Measurements from ENCODE around the gene ZFR.
"Not testable (repeated sequence)": the region's sequence is repeated elsewhere in the genome, so short reads cannot be mapped to it uniquely, and the experiment has no call there.

The ZFR gene

GRCh38 chr5:32355686-32356085 lies 88.9 kb downstream of the ZFR start:
- no peak for DNase-seq

GRCh38 chr5:32353420-32353819 lies 91.1 kb downstream of the ZFR start:
- no peak for DNase-seq

DNA sequence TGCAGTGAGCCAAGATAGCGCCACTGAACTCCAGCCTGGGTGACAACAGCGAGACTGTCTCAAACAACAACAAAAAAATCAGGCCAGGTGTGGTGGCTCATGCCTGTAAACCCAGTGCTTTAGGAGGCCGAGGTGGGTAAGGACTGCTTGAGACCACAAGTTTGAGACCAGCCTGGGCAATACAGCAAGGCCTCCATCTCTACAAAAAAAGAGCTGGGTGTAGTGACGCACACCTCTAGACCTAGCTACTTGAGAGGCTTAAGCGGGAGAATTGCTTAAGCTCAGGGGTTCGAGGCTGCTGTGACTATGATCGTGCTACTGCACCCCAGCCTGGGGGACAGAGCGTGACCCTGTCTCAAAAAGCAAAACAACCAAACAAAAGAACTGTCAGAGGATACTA lies 91.9 kb downstream of the ZFR start:
- DNase-seq, result no peak

- no peak for DNase-seq
These were observed 97.7 kb downstream of the ZFR start for GRCh38 chr5:32346869-32347268.

GRCh38 chr5:32343058-32343672 lies 101.4 kb downstream of the ZFR start:
- DNase-seq, result no peak

- DNase-seq, result no peak
These were observed 101.9 kb downstream of the ZFR start for GRCh38 chr5:32342656-32343055.

DNA sequence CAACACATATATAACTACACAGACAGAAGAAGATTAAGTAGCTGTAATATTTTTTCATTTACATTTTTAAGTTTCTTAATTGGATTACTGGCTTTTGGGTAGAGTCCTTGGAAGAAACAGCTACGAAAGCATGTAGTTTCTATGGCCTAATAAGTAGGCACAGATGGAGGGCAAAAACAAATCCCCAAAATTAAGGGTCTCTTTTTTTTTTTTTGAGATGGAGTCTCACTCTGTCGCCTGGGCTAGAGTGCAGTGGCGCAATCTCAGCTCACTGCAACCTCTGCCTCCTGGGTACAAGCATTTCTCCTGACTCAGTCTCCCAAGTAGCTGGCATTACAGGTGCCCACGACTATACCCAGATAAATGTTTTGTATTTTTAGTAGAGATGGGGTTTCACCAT lies 104.7 kb downstream of the ZFR start:
- DNase-seq, result no peak

GRCh38 chr5:32339198-32339597 lies 105.3 kb downstream of the ZFR start:
- no peak for DNase-seq

DNA sequence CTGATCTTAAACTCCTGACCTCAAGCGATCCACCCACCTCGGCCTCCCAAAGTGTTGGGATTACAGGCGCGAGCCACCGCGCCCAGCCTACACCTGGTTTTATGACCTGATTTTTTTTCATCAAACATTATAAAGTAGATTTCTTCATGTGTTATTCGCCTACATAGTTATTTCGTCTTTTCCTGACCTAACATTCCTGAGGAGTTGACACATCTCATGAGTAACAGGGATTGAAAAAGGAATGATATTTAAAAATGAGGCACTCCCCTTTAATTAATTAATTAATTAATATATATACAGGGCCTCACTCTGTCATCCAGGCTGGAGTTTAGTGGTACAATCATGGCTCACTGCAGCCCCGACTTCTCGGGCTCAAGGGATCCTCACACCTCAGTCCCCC lies 111.6 kb downstream of the ZFR start:
- no peak for DNase-seq

- no peak for DNase-seq
These were observed 112.2 kb downstream of the ZFR start for GRCh38 chr5:32332361-32332760.

- DNase-seq, result no peak
These were observed 112.6 kb downstream of the ZFR start for GRCh38 chr5:32331935-32332274.

DNA sequence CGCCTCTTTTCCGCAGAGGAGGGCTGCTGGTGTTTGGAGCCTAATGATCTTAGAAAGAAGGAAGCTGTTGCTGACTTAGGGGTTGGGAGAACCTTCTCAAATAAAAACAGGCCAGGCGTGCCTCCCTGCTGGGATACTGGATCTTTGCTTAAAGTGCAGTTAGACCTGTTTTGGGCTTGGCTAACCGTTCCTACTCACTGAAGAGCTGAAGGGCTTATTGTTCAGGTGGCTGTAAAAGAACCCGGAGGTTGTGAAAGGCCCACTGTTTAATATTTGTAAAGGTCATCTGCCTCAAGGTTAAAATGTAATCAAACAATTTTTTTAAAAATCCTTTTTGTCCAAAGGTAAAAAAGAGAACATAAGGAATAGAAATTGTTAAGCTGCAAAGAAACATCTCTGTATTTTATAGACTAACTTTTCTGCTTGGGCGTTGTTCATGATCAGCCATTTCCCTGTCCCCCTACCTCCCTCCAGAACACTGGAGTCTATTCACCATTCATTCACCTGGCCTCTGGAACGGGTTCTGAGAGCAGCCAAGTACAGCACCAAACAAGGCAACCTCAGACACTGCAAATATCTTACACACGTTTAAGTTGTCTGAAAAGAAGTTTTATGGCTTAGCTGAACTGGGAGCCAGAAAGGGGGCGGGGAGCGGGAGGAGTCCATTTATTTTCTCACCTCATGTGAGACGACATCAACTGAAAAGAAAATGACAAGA lies 113.2 kb downstream of the ZFR start:
- no peak for DNase-seq

DNA sequence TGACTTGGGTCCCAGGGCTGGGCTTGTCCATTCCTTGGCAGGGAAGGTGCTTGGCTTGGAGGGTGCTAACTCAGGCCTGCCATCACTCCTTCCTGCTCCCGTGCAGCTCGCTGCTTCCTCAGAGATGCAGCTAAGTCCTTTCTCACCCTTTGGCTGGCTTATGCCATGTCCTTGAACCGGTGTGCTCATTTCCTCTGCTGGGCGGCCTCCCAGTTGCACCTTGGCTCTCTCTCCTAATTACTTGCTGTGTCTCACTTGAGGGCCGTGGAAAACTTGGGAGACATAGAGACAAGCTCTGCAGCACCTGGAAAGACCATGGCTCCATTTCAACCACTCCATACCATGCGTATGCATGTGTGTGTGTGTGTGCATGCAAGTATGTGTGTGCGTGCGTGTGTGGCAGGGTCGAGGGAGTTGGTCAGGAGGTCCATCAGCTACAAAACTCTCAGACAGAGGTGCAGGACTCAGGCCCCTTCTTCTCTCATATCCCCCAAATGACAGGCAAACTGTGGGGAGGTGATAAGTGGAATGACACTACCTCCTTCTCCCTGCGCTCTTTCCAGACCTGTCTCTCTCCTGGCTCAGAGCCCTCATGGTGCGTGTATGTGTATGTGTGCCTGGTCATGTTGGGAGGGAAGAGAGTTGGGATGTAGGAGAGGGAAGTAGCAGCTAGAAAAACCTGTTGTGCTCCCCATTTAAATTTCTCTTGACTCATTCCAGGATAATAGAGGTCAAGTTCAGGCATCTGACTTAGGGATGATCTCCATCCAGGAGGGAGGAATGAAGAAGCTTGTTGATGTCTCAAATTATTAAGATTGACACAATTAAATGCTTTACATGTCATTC lies 114.2 kb downstream of the ZFR start:
- DNase-seq, result no peak

- DNase-seq, result peak; percentile 51
These were observed 115.1 kb downstream of the ZFR start for GRCh38 chr5:32329395-32329834.

GRCh38 chr5:32326216-32326772 lies 118.2 kb downstream of the ZFR start:
- DNase-seq, result no peak

DNA sequence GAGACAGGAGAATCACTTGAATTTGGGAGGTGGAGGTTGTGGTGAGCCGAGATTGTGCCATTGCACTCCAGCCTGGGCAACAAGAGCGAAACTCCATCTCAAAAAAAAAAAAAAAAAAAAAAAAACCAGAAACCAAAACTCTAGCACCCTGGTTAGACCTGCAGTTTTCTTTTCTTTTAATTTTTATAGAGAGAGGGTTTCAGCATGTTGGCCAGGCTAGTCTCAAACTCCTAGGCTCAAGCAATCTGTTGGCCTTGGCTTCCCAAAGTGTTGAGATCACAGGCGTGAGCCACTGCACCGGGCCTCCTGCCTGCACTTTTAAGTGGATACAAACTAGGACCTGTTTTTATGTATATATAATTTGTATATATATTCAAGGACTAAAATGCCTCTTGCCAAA lies 118.9 kb downstream of the ZFR start:
- DNase-seq, result no peak

DNA sequence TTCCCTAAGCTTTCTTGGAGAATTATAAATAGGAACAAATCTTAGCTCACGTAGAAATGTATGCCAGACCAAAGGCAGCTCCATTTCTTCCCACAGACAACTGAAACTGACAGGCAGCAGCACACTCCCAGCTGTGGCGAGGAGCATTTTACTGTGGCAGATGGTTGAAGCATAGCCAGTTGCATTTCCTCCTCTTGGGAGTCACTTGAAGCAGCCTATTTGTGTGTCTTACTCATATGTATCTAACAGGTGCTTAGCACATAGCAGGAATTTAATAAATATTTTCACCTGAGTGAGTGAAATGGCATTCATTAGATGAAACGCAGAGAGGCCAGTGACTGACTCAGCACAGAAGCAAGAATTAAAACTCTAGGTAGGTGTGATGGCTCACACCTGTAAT lies 119.5 kb downstream of the ZFR start:
- DNase-seq, result no peak

DNA sequence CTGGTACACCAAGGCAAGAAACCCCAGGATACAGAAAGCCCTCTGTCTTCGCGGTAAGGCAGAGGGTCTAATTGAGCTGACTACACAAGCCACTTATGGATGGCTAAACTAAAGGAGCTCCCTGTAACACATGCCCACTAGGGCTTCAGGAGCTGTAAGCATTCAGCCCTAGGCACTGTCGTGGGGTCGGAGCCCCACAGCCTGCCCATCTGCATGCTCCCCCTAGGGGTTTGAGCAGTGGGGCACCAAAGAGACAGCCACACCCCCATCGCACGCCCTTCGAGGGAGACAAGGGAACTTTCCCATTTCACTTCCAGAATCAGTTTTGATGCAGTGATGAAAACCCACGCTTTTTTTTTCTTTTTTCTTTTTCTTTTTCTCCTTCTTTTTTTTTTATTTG lies 120.8 kb downstream of the ZFR start:
- DNase-seq, result no peak

DNA sequence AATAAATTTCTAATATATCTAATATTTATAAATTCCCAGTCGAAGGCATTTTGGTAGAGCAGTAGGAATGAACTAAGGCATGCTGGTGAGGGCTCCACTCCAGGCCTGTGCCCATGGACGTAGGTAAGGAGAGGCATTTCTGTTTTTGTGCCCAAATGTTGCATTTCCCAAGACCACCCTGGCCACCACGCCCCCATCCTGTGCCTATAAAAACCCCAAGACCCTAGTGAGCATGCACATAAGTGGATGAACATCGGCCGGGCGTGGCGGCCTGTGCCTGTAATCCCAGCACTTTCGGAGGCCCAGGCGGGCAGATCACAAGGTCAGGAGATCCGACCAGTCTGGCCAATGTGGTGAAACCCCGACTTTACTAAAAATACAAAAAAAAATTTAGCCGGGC lies 121.7 kb downstream of the ZFR start:
- DNase-seq, result no peak

DNA sequence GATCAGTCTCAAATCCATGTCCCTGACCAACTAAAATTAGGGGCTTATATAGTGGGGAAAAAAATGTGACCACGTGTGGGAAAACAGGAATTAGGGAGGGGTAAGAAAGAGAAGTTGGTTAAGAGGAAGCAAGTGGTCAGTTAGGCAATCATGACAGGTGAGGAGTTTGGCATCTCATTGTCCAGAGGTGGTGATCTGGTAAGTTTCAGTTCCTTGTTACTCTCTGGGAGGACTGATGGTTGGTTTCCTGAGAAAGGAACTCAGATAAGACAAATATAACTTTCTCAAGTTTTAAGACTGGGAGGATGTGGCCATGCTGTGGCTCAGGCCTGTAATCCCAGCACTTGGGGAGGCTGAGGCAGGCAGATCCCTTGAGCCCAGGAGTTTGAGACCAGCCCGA lies 122.8 kb downstream of the ZFR start:
- DNase-seq, result not testable (repeated sequence)

DNA sequence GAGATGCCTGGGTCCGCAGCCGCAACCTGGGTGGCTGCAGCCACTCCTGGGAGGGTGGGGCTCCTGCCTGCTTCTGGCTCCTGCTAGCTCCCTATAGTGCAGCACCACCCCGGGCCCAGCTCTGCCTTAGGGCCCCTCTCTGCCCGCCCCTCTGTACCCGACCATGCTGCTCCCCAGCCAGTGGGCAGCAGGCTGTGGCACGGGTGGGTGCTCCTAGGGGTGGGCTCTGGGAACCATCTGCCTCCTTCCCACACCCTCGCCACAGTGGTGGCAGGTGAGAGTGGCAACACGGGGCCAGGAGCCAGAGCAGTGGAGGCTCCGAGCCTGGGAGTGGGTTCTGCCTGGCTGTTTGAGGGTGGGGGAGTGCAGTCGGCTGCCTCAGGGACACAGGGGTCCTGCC lies 124.0 kb downstream of the ZFR start:
- DNase-seq, result no peak

- DNase-seq, result no peak
These were observed 124.5 kb downstream of the ZFR start for GRCh38 chr5:32319926-32320543.

- no peak for DNase-seq
These were observed 125.1 kb downstream of the ZFR start for GRCh38 chr5:32319392-32319791.

Data from activated T-cell treated with anti-CD3 and anti-CD28 coated beads, Interleukin-2, amount 50 U/mL, for 1 hour (primary cell).